Colonic mucosa (tissue), 4 donors: ENCODE measurements around the gene FBH1. TPM values are rescaled to one million over a fixed set of nuclear protein-coding genes. Genes with fewer than 3 reads are reported as not detected.

Experiments
- DNase-seq: peaks from one replicate; pipeline ENCODE4 v3.0.0-alpha.2; 2020
- H3K27ac ChIP-seq: fragments of 200-600 bp; one replicate; pipeline ENCODE4 v1.8.0; 2021
- H3K27me3 ChIP-seq: fragments of 200-600 bp; one replicate; pipeline ENCODE4 v1.8.0; 2021
- H3K36me3 ChIP-seq: fragments of 200-600 bp; one replicate; pipeline ENCODE4 v1.8.0; 2021
- H3K4me1 ChIP-seq: fragments of 200-600 bp; one replicate; pipeline ENCODE4 v1.8.0; 2021; ENCODE audit warnings: mild to moderate bottlenecking
- H3K4me3 ChIP-seq: fragments of 200-600 bp; one replicate; pipeline ENCODE4 v1.8.0; 2021
- H3K9ac ChIP-seq, 2 donors: one replicate each; pipeline ENCODE4 v1.7.0; 2013; ENCODE audit warnings: control low read depth in 2 of 2, low read depth in 2 of 2, low read length in 2 of 2
- H3K9me3 ChIP-seq: fragments of 200-600 bp; one replicate; pipeline ENCODE4 v1.8.0; 2021
- CTCF ChIP-seq: fragments of 200-600 bp; IDR thresholded peaks from one replicate; pipeline ENCODE4 v1.8.0; 2022; ENCODE audit warnings: antibody characterized with exemption, mild to moderate bottlenecking
- intact Hi-C: fragments of 100-400 bp; cut with DNase I; formaldehyde crosslinking; loops from one replicate; pipeline ENCODE4 v1.14.1; 2022
- total RNA-seq, 2 donors: library from RNA; stranded (reverse); fragmentation: NEBNext Ultra II Directional in 1 of 2; extraction: Animal tissue kit (Norgen Biotek cat#: 25700) in 1 of 2; gene quantifications; one replicate each; pipeline ENCODE4 v1.2.1, GENCODE V29; 2021
- donor health status: healthy.
- donor health status: DM: no; HTN: no; CAD: no.
- donor health status: DM: no; HTN: no; CAD: no.

The FBH1 gene
- total RNA-seq, 2 donors from 2014 or later, result 67.7 to 87.5 TPM

- peaks cover 22% of the 10 kb centered on the region for H3K36me3 ChIP-seq
- no peak overlapping the region for H3K27ac ChIP-seq
- no peak overlapping the region for H3K4me3 ChIP-seq
- H3K9ac ChIP-seq, result no peak overlapping the region
- H3K9me3 ChIP-seq, result no peaks in the 10 kb centered on the region
- DNase-seq, result no peak
- H3K4me1 ChIP-seq, result no peaks in the 10 kb centered on the region
- H3K27me3 ChIP-seq, result no peaks in the 10 kb centered on the region
- intact Hi-C loops, result no loop called here
- no peak for TF ChIP-seq CTCF
Measured at GRCh38 chr10:5917305-5917704, 27.3 kb downstream of the FBH1 start.

GRCh38 chr10:5918763-5919162 lies 28.7 kb downstream of the FBH1 start:
- no peak for TF ChIP-seq CTCF
- DNase-seq, result no peak
- H3K27ac ChIP-seq, result no peak overlapping the region
- no peak overlapping the region for H3K4me3 ChIP-seq
- peaks cover 25% of the 10 kb centered on the region for H3K36me3 ChIP-seq
- no peaks in the 10 kb centered on the region for H3K4me1 ChIP-seq
- H3K27me3 ChIP-seq, result no peaks in the 10 kb centered on the region
- no peak overlapping the region for H3K9ac ChIP-seq
- intact Hi-C loops, result no loop called here
- no peaks in the 10 kb centered on the region for H3K9me3 ChIP-seq

- Histone ChIP-seq H3K27ac (no peak overlapping the region), H3K36me3 (peaks cover 22% of the 10 kb centered on the region), H3K4me1 (no peaks in the 10 kb centered on the region), H3K9ac (no peak overlapping the region), H3K4me3 (no peak overlapping the region), H3K9me3 (no peaks in the 10 kb centered on the region), H3K27me3 (no peaks in the 10 kb centered on the region)
- intact Hi-C loops, result no loop called here
- no peak for TF ChIP-seq CTCF
- no peak for DNase-seq
Measured at GRCh38 chr10:5919568-5919967, 29.5 kb downstream of the FBH1 start.

GRCh38 chr10:5921746-5922145 lies 31.7 kb downstream of the FBH1 start:
- Histone ChIP-seq H3K4me3 (no peak overlapping the region), H3K27ac (no peak overlapping the region), H3K9me3 (no peaks in the 10 kb centered on the region), H3K36me3 (peaks cover 12% of the 10 kb centered on the region), H3K27me3 (no peaks in the 10 kb centered on the region), H3K4me1 (no peaks in the 10 kb centered on the region), H3K9ac (no peak overlapping the region)
- DNase-seq, result no peak
- intact Hi-C loops, result no loop called here
- no peak for TF ChIP-seq CTCF

- Histone ChIP-seq H3K27me3 (no peaks in the 10 kb centered on the region), H3K9ac (no peak overlapping the region), H3K9me3 (no peaks in the 10 kb centered on the region), H3K4me3 (no peak overlapping the region), H3K27ac (no peak overlapping the region), H3K36me3 (peaks cover 19% of the 10 kb centered on the region), H3K4me1 (no peaks in the 10 kb centered on the region)
- intact Hi-C loops, result no loop called here
- TF ChIP-seq CTCF, result no peak
- DNase-seq, result no peak
Measured at GRCh38 chr10:5924889-5925288, 34.8 kb downstream of the FBH1 start.

- Histone ChIP-seq H3K4me3 (no peak overlapping the region), H3K9ac (no peak overlapping the region), H3K27ac (no peak overlapping the region), H3K9me3 (no peaks in the 10 kb centered on the region), H3K27me3 (no peaks in the 10 kb centered on the region), H3K36me3 (peaks cover 15% of the 10 kb centered on the region), H3K4me1 (no peaks in the 10 kb centered on the region)
- intact Hi-C loops, result no loop called here
- DNase-seq, result no peak
- TF ChIP-seq CTCF, result no peak
Measured at GRCh38 chr10:5927306-5927705, 37.3 kb downstream of the FBH1 start.
